Prostate gland (tissue), 2 donors: ENCODE measurements around the gene RNF187. TPM values are rescaled to one million over a fixed set of nuclear protein-coding genes. Genes with fewer than 3 reads are reported as not detected.
A peak's percentile ranks its signal among the peaks of the same experiment; 100 is the strongest.

ENCODE experiments used
- DNase-seq: peaks from one replicate; pipeline ENCODE4 v3.0.0-alpha.2; 2019; ENCODE audit warnings: low spot score
- H3K27ac ChIP-seq, 2 donors: fragments of 200-600 bp; sonication (generic); 2 replicates each; pipeline ENCODE4 v1.5.1; 2017 to 2019
- H3K27me3 ChIP-seq: fragments of 200-600 bp; sonication (generic); replicated peaks from 2 replicates; pipeline ENCODE4 v1.5.1; 2019; ENCODE audit not compliant: insufficient read depth
- H3K36me3 ChIP-seq, 2 donors: fragments of 200-600 bp; sonication (generic); 1 replicate in 1 of 2; 2 replicates in 1 of 2; pipeline versions ENCODE4 v1.5.1 to v1.8.1; 2017 to 2019
- H3K4me1 ChIP-seq: fragments of 200-600 bp; sonication (generic); replicated peaks from 2 replicates; pipeline ENCODE4 v1.5.1; 2019
- H3K4me3 ChIP-seq, 2 donors: fragments of 200-600 bp; sonication (generic); 2 replicates each; pipeline ENCODE4 v1.5.1; 2017 to 2019
- H3K9me3 ChIP-seq: fragments of 200-600 bp; sonication (generic); 2 replicates; pipeline ENCODE4 v1.5.1; 2017
- POLR2A ChIP-seq: fragments of 450-650 bp; IDR thresholded peaks from one replicate; pipeline ENCODE4 v1.6.1; 2016; ENCODE audit warnings: antibody characterized with exemption, mild to moderate bottlenecking
- POLR2AphosphoS5 ChIP-seq: sonication (generic); formaldehyde crosslinking; IDR thresholded peaks from one replicate; pipeline ENCODE4 v1.6.1; 2017; ENCODE audit warnings: antibody characterized with exemption
- WGBS: methylation state at CpG from one replicate; pipeline ENCODE4 v1.1.5; 2018; 5-methylcytosine and 5-hydroxymethylcytosine counted together
- intact Hi-C: fragments of 100-400 bp; cut with DNase I; formaldehyde crosslinking; loops from one replicate; pipeline ENCODE4 v1.14.2; 2022
- total RNA-seq, 2 donors: library from RNA; depleted of rRNA; stranded (reverse); fragments of >200 nt; gene quantifications; one replicate each; pipeline ENCODE4 v1.1.0, GENCODE V29; 2016
- TF ChIP-seq, protein P1 (sequence below), 4 experiments: fragments of 200-600 bp in 2 of 4; fragments of 450-650 bp in 2 of 4; sonication (generic) in 2 of 4; IDR thresholded peaks; 1 replicate in 3 of 4; 2 replicates in 1 of 4; pipeline ENCODE4 v1.5.1; 2016 to 2019; ENCODE audit warnings: antibody characterized with exemption in 4 of 4, mild to moderate bottlenecking in 2 of 4, moderate library complexity in 2 of 4

Gene RNF187
- total RNA-seq, 2 donors from 2014 or later = 83.7 to 130 TPM

DNA sequence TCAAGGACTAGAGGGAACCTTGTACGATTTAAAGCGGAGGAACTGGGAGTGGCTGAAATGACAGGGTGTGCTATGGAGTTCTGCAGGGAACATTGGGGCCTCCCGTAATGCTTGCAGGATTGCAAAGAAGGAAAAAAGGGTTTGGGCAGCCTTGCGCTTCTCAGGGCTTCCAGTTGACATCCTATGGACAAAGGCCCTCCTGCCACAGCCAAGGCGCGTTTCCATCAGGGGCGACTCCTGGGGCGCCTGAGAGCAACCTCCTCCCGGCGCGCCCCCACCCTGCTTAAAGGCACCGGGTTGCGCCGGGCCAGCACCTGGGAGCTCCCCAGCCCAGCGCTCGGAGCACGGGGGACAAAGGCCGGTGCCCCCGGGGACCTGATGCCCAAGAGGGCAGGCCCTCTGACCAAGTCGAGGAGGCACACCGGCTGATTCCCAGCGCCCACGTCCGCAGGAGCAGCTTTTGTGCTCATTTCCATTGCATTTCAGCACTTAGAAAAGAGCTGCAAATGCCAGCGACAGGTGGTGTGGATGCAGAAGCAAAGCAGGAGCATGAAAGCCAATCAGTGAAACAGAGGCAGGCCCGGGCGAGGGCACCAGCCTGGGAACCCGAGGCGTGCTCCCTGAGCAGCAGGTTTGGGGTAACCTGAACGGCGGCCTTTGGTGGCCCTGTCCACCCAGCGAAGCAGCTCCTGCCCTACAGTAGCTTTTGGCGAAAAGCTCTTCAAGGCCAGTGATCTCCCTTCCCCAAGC is 17.6 kb upstream of the RNF187 start:
- DNase-seq = no peak

DNA sequence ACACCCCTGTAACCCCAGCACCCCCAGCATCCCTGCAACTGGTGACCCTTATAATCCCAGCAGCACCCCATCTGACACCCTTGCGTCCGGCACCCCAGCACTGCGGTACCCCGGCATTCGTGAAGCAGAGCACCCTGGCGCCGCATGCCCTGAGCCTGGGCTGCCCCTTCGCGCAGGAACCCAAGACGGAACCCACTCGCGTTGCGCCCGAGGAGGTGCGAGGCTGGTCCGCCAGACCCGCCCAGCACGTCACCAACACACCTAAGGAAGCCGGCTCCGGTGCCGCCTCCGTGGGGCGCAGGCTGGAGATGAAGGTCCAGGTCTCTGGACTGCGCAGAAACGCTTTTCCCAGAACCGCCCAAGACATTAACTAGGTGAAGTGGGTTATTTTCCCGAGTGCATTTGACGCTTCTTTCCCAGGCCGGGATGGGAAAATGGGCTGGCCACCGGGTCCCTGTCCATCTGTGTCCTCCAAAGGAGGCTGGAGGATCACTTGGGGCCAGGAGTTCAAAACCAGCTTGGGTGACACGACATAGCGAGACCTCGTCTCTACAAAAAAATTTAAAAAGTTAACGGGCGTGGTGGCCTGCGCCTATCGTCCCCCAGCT is 15.9 kb upstream of the RNF187 start:
- intact Hi-C loops = no loop called here
- Histone ChIP-seq H3K27ac (no peak overlapping the region), H3K4me3 (no peak overlapping the region), H3K27me3 (peaks cover 15% of the 10 kb centered on the region), H3K9me3 (no peaks in the 10 kb centered on the region), H3K36me3 (no peaks in the 10 kb centered on the region), H3K4me1 (no peaks in the 10 kb centered on the region)
- no peak for DNase-seq
- WGBS = 69% methylated on average over 34 of the region's 37 CpGs
- TF ChIP-seq POLR2A (no peak), POLR2AphosphoS5 (no peak)
- TF ChIP-seq, protein P1, sequence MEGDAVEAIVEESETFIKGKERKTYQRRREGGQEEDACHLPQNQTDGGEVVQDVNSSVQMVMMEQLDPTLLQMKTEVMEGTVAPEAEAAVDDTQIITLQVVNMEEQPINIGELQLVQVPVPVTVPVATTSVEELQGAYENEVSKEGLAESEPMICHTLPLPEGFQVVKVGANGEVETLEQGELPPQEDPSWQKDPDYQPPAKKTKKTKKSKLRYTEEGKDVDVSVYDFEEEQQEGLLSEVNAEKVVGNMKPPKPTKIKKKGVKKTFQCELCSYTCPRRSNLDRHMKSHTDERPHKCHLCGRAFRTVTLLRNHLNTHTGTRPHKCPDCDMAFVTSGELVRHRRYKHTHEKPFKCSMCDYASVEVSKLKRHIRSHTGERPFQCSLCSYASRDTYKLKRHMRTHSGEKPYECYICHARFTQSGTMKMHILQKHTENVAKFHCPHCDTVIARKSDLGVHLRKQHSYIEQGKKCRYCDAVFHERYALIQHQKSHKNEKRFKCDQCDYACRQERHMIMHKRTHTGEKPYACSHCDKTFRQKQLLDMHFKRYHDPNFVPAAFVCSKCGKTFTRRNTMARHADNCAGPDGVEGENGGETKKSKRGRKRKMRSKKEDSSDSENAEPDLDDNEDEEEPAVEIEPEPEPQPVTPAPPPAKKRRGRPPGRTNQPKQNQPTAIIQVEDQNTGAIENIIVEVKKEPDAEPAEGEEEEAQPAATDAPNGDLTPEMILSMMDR (IDR thresholded peaks at IDR 0.05) = no peak

More for the DNA sequence above, 17.6 kb upstream of the RNF187 start:
- intact Hi-C loops = no loop called here
- no peak overlapping the region for H3K27ac ChIP-seq
- no peaks in the 10 kb centered on the region for H3K4me1 ChIP-seq
- peaks cover 21% of the 10 kb centered on the region for H3K27me3 ChIP-seq
- 22% methylated on average over 32 of the region's 33 CpGs for WGBS
- H3K36me3 ChIP-seq = no peaks in the 10 kb centered on the region
- no peaks in the 10 kb centered on the region for H3K9me3 ChIP-seq
- H3K4me3 ChIP-seq = no peak overlapping the region
- TF ChIP-seq, protein P1 (IDR thresholded peaks at IDR 0.05) = no peak
- TF ChIP-seq POLR2A (no peak), POLR2AphosphoS5 (no peak)

DNA sequence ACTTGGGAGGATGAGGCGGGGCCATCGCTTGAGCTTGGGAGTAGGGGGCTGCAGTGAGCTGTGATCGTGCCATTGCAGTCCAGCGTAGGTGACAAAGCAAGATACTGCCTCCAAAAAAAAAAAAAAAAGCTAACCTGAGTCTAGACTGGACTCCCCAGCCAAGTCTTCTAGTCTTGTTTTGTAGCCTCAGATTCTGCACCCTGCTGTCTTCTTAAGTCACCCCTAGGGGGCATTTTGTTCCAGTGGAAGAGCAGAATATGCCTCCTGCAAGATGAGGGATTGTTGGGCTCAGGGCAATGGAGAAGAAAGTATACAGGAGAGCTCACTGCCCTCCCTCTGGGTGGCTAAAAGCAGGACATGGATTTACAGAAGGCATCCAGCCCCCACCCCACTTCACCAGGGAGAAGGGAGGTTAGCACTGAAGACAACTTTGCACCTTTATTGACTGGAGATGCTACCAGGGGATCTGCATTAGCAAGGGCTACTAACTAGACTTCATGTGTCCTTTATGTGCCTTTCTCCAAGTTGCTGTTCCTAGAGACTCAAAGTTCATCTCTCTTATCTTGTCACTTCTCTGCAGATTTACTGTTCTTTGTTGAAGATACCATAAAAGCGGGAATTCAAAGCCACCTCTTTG is 15.3 kb upstream of the RNF187 start:
- no peak overlapping the region for H3K27ac ChIP-seq
- no peak overlapping the region for H3K4me3 ChIP-seq
- H3K4me1 ChIP-seq = no peaks in the 10 kb centered on the region
- peaks cover 14% of the 10 kb centered on the region for H3K27me3 ChIP-seq
- TF ChIP-seq, protein P1 (IDR thresholded peaks at IDR 0.05) = peak in 1 of 4 experiments; percentile 25
- no peak for TF ChIP-seq POLR2AphosphoS5
- WGBS = 69% methylated on average over 5 of the region's 5 CpGs
- H3K9me3 ChIP-seq = no peaks in the 10 kb centered on the region
- intact Hi-C loops = no loop called here
- no peaks in the 10 kb centered on the region for H3K36me3 ChIP-seq
- DNase-seq = no peak

DNA sequence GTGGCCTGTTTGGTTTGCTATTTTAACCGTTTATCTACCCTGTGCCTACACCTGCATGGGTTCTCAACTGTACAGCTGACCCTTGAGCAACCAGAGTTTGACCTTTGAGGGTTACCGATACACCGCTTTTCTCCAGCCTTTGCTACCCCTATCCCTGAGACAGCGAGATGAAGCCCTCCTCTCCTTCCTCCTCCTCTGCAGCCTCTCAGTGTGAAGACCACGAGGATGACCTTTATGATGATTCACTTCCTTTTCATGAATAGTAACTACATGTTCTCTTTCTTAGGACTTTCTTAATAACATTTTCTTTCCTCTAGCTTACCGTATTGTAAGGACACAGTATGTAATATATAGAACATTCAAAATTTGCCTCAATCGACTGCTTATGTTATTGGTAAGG is 14.5 kb upstream of the RNF187 start:
- DNase-seq = no peak
- H3K4me3 ChIP-seq = no peak overlapping the region
- H3K36me3 ChIP-seq = no peaks in the 10 kb centered on the region
- H3K27me3 ChIP-seq = peaks cover 14% of the 10 kb centered on the region
- TF ChIP-seq POLR2A = no peak
- TF ChIP-seq, protein P1 (IDR thresholded peaks at IDR 0.05) = no peak
- TF ChIP-seq POLR2AphosphoS5 = no peak
- no peaks in the 10 kb centered on the region for H3K9me3 ChIP-seq
- intact Hi-C loops = no loop called here
- no peaks in the 10 kb centered on the region for H3K4me1 ChIP-seq
- H3K27ac ChIP-seq = no peak overlapping the region
- WGBS = 78% methylated on average over 7 of the region's 7 CpGs
